Measurements from ENCODE around the gene TNIP1.

- TF ChIP-seq EZH2phosphoT487 (IDR thresholded peaks at IDR 0.05; ENCODE audit: borderline replicate concordance, low read depth) (no peak), EP300 (IDR thresholded peaks at IDR 0.05; ENCODE audit: borderline replicate concordance in 1 of 2, low read depth in 1 of 2, low read length in 1 of 2) (no peak), CTCF (IDR thresholded peaks at IDR 0.05) (no peak), POLR2AphosphoS5 (IDR thresholded peaks at IDR 0.05; ENCODE audit: low read depth, low read length) (no peak), GABPA (IDR thresholded peaks at IDR 0.05; ENCODE audit: low read depth) (no peak), FOXM1 (IDR thresholded peaks at IDR 0.05; ENCODE audit: low read depth) (no peak), MAX (IDR thresholded peaks at IDR 0.05; ENCODE audit: low read depth) (no peak), SMC3 (IDR thresholded peaks at IDR 0.05; ENCODE audit: low read depth, low read length) (no peak), YY1 (IDR thresholded peaks at IDR 0.05; ENCODE audit: low read depth) (no peak), USF2 (IDR thresholded peaks at IDR 0.05; ENCODE audit: borderline replicate concordance, low read depth, low read length) (no peak)
Measured at GRCh38 chr5:151096001-151096373, 15.2 kb upstream of the TNIP1 start.

Data from SK-N-SH (cell line).